GM18526 (cell line): ENCODE data around the gene HBG1.
"Not testable (repeated sequence)": the region's sequence is repeated elsewhere in the genome, so short reads cannot be mapped to it uniquely, and the experiment has no call there.

ENCODE experiments used
- POLR2A ChIP-seq: IDR thresholded peaks from 3 replicates; pipeline ENCODE4 v1.6.1; 2011; ENCODE audit not compliant: insufficient read length; ENCODE audit errors: extremely low read depth

The HBG1 gene

GRCh38 chr11:5249807-5250396 is at the start of gene HBG1:
Gene HBG1 (minus strand): TSS chr11:5249857. CDS start chr11:5249804, 53 bp downstream.
- not testable (repeated sequence) for TF ChIP-seq POLR2A

GRCh38 chr11:5298451-5298850 is 48.8 kb upstream of the HBG1 start:
- no peak for TF ChIP-seq POLR2A

GRCh38 chr11:5297721-5298323 is 48.2 kb upstream of the HBG1 start:
- TF ChIP-seq POLR2A = no peak

- no peak for TF ChIP-seq POLR2A
Observed at GRCh38 chr11:5293028-5293427, 43.4 kb upstream of the HBG1 start.

GRCh38 chr11:5291207-5291838 is 41.7 kb upstream of the HBG1 start:
- no peak for TF ChIP-seq POLR2A

- TF ChIP-seq POLR2A = no peak
Observed at GRCh38 chr11:5290106-5290505, 40.4 kb upstream of the HBG1 start.

GRCh38 chr11:5289696-5290095 is 40.0 kb upstream of the HBG1 start:
- TF ChIP-seq POLR2A = no peak

- TF ChIP-seq POLR2A = no peak
Observed at GRCh38 chr11:5288906-5289550, 39.4 kb upstream of the HBG1 start.

- no peak for TF ChIP-seq POLR2A
Observed at GRCh38 chr11:5288108-5288905, 38.6 kb upstream of the HBG1 start.

- no peak for TF ChIP-seq POLR2A
Observed at GRCh38 chr11:5286901-5287300, 37.2 kb upstream of the HBG1 start.

- TF ChIP-seq POLR2A = no peak
Observed at GRCh38 chr11:5286351-5286750, 36.7 kb upstream of the HBG1 start.

- no peak for TF ChIP-seq POLR2A
Observed at GRCh38 chr11:5285703-5286340, 36.2 kb upstream of the HBG1 start.

GRCh38 chr11:5284637-5285036 is 35.0 kb upstream of the HBG1 start:
- no peak for TF ChIP-seq POLR2A

GRCh38 chr11:5283882-5284281 is 34.2 kb upstream of the HBG1 start:
- TF ChIP-seq POLR2A = no peak

GRCh38 chr11:5283086-5283485 is 33.4 kb upstream of the HBG1 start:
- TF ChIP-seq POLR2A = no peak
